ENCODE data around the gene ZNF674.
"Not testable (repeated sequence)": the region's sequence is repeated elsewhere in the genome, so short reads cannot be mapped to it uniquely, and the experiment has no call there.

ZNF674 gene

GRCh38 chrX:46485897-46486296 lies 59.3 kb downstream of the ZNF674 start:
- Histone ChIP-seq H3K4me1 (ENCODE audit: insufficient read depth, low read length, severe bottlenecking) (no peaks in the 10 kb centered on the region), H2AFZ (ENCODE audit: low read length) (no peak overlapping the region), H3K27me3 (ENCODE audit: insufficient read depth, low read length) (no peaks in the 10 kb centered on the region), H3K4me3 (ENCODE audit: low read depth, low read length, poor library complexity, severe bottlenecking) (no peak overlapping the region), H3F3A (ENCODE audit: insufficient read depth, low read length) (no peaks in the 10 kb centered on the region), H3K9me2 (ENCODE audit: low read depth, low read length) (no peaks in the 10 kb centered on the region), H3K9ac (ENCODE audit: low read length) (no peak overlapping the region), H3K36me3 (ENCODE audit: insufficient read depth, low read length) (no peaks in the 10 kb centered on the region), H3K4me2 (ENCODE audit: low read length) (no peak overlapping the region), H3K27ac (ENCODE audit: low read depth, low read length, poor library complexity, severe bottlenecking) (no peak overlapping the region), H3K9me3 (ENCODE audit: low read length) (no peaks in the 10 kb centered on the region), H4K20me1 (ENCODE audit: insufficient read depth, low read length) (no peaks in the 10 kb centered on the region), H3K79me2 (ENCODE audit: insufficient read depth, low read length) (no peaks in the 10 kb centered on the region)
- no peak for TF ChIP-seq EZH2 (IDR thresholded peaks at IDR 0.05; ENCODE audit: borderline replicate concordance, low read length)
- TF ChIP-seq, protein P1, sequence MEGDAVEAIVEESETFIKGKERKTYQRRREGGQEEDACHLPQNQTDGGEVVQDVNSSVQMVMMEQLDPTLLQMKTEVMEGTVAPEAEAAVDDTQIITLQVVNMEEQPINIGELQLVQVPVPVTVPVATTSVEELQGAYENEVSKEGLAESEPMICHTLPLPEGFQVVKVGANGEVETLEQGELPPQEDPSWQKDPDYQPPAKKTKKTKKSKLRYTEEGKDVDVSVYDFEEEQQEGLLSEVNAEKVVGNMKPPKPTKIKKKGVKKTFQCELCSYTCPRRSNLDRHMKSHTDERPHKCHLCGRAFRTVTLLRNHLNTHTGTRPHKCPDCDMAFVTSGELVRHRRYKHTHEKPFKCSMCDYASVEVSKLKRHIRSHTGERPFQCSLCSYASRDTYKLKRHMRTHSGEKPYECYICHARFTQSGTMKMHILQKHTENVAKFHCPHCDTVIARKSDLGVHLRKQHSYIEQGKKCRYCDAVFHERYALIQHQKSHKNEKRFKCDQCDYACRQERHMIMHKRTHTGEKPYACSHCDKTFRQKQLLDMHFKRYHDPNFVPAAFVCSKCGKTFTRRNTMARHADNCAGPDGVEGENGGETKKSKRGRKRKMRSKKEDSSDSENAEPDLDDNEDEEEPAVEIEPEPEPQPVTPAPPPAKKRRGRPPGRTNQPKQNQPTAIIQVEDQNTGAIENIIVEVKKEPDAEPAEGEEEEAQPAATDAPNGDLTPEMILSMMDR (IDR thresholded peaks at IDR 0.05; ENCODE audit: low read length) = no peak

- H3K4me3 ChIP-seq (ENCODE audit: low read depth, low read length, poor library complexity, severe bottlenecking); H3K9me3 ChIP-seq (ENCODE audit: low read length): not testable (repeated sequence)
Measured at GRCh38 chrX:46478634-46479033, 66.6 kb downstream of the ZNF674 start.

GRCh38 chrX:46477435-46477834 lies 67.8 kb downstream of the ZNF674 start:
- H3K4me1 ChIP-seq (ENCODE audit: insufficient read depth, low read length, severe bottlenecking) = no peaks in the 10 kb centered on the region
- H3K9ac ChIP-seq (ENCODE audit: low read length) = no peak overlapping the region
- no peaks in the 10 kb centered on the region for H3K9me2 ChIP-seq (ENCODE audit: low read depth, low read length)
- H3K9me3 ChIP-seq (ENCODE audit: low read length) = no peaks in the 10 kb centered on the region
- H3K4me2 ChIP-seq (ENCODE audit: low read length) = no peak overlapping the region
- no peaks in the 10 kb centered on the region for H4K20me1 ChIP-seq (ENCODE audit: insufficient read depth, low read length)
- H3K36me3 ChIP-seq (ENCODE audit: insufficient read depth, low read length) = peaks cover 13% of the 10 kb centered on the region
- H3F3A ChIP-seq (ENCODE audit: insufficient read depth, low read length) = no peaks in the 10 kb centered on the region
- H3K79me2 ChIP-seq (ENCODE audit: insufficient read depth, low read length) = no peaks in the 10 kb centered on the region
- TF ChIP-seq, protein P1 (IDR thresholded peaks at IDR 0.05; ENCODE audit: low read length) = no peak
- TF ChIP-seq EZH2 (IDR thresholded peaks at IDR 0.05; ENCODE audit: borderline replicate concordance, low read length) = no peak
- no peak overlapping the region for H3K4me3 ChIP-seq (ENCODE audit: low read depth, low read length, poor library complexity, severe bottlenecking)
- no peak overlapping the region for H3K27ac ChIP-seq (ENCODE audit: low read depth, low read length, poor library complexity, severe bottlenecking)
- no peak overlapping the region for H2AFZ ChIP-seq (ENCODE audit: low read length)
- no peaks in the 10 kb centered on the region for H3K27me3 ChIP-seq (ENCODE audit: insufficient read depth, low read length)

More at GRCh38 chrX:46478634-46479033, 66.6 kb downstream of the ZNF674 start:
- H3K27ac ChIP-seq (ENCODE audit: low read depth, low read length, poor library complexity, severe bottlenecking); H3K9ac ChIP-seq (ENCODE audit: low read length); H2AFZ ChIP-seq (ENCODE audit: low read length); H3K36me3 ChIP-seq (ENCODE audit: insufficient read depth, low read length); H3K27me3 ChIP-seq (ENCODE audit: insufficient read depth, low read length); H4K20me1 ChIP-seq (ENCODE audit: insufficient read depth, low read length); H3F3A ChIP-seq (ENCODE audit: insufficient read depth, low read length); H3K79me2 ChIP-seq (ENCODE audit: insufficient read depth, low read length); H3K4me1 ChIP-seq (ENCODE audit: insufficient read depth, low read length, severe bottlenecking); H3K4me2 ChIP-seq (ENCODE audit: low read length); H3K9me2 ChIP-seq (ENCODE audit: low read depth, low read length): not testable (repeated sequence)

DNA sequence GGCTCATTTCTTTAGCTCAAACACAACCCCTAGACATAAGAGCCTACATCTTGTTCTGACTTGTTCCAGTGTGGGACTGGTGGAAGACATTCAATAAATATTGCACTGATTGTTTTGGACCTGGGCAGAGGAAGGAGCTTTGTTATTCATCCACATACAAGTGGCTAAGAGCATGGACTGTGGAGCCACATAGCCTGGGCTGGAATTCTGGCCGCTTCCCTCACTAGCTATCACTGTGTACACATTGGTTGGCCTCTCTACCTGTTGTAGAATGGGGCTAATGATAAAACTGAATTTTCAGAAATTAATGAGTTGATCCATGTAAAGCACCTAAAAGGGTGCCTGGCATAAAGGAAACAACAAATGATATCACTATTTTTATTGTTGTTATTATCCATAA lies 80.0 kb downstream of the ZNF674 start:
- no peaks in the 10 kb centered on the region for H3K9me2 ChIP-seq (ENCODE audit: low read depth, low read length)
- H4K20me1 ChIP-seq (ENCODE audit: insufficient read depth, low read length) = no peaks in the 10 kb centered on the region
- H2AFZ ChIP-seq (ENCODE audit: low read length) = no peak overlapping the region
- TF ChIP-seq, protein P1 (IDR thresholded peaks at IDR 0.05; ENCODE audit: low read length) = no peak
- TF ChIP-seq EZH2 (IDR thresholded peaks at IDR 0.05; ENCODE audit: borderline replicate concordance, low read length) = no peak
- H3K4me1 ChIP-seq (ENCODE audit: insufficient read depth, low read length, severe bottlenecking) = no peaks in the 10 kb centered on the region
- no peaks in the 10 kb centered on the region for H3K79me2 ChIP-seq (ENCODE audit: insufficient read depth, low read length)
- no peak overlapping the region for H3K4me3 ChIP-seq (ENCODE audit: low read depth, low read length, poor library complexity, severe bottlenecking)
- no peaks in the 10 kb centered on the region for H3K27me3 ChIP-seq (ENCODE audit: insufficient read depth, low read length)
- no peak overlapping the region for H3K27ac ChIP-seq (ENCODE audit: low read depth, low read length, poor library complexity, severe bottlenecking)
- H3K9ac ChIP-seq (ENCODE audit: low read length) = no peak overlapping the region
- H3F3A ChIP-seq (ENCODE audit: insufficient read depth, low read length) = no peaks in the 10 kb centered on the region
- peaks cover 59% of the 10 kb centered on the region for H3K36me3 ChIP-seq (ENCODE audit: insufficient read depth, low read length)
- no peak overlapping the region for H3K4me2 ChIP-seq (ENCODE audit: low read length)
- no peaks in the 10 kb centered on the region for H3K9me3 ChIP-seq (ENCODE audit: low read length)
